Activated T-cell treated with anti-CD3 and anti-CD28 coated beads for 1 hour (primary cell): ENCODE data around the gene HCN2.
"Not testable (repeated sequence)": the region's sequence is repeated elsewhere in the genome, so short reads cannot be mapped to it uniquely, and the experiment has no call there.

ENCODE experiments used
- DNase-seq: peaks from one replicate; pipeline ENCODE4 v3.0.0-alpha.2; 2020; ENCODE audit warnings: low read depth

Gene HCN2

GRCh38 chr19:605061-605971 is 15.6 kb downstream of the HCN2 start:
- DNase-seq: not testable (repeated sequence)

GRCh38 chr19:607301-608154 is 17.8 kb downstream of the HCN2 start:
- DNase-seq: no peak

GRCh38 chr19:608155-609003 is 18.7 kb downstream of the HCN2 start:
- no peak for DNase-seq

GRCh38 chr19:609004-609346 is 19.3 kb downstream of the HCN2 start:
- no peak for DNase-seq

- DNase-seq: peak; percentile 23
Measured at GRCh38 chr19:610071-610800, 20.6 kb downstream of the HCN2 start.

- peak; percentile 44 for DNase-seq
Measured at GRCh38 chr19:610801-611480, 21.3 kb downstream of the HCN2 start.

- DNase-seq: no peak
Measured at GRCh38 chr19:611481-611868, 21.8 kb downstream of the HCN2 start.

- no peak for DNase-seq
Measured at GRCh38 chr19:612941-613340, 23.3 kb downstream of the HCN2 start.

GRCh38 chr19:613732-614567 is 24.3 kb downstream of the HCN2 start:
- DNase-seq: no peak

- DNase-seq: no peak
Measured at GRCh38 chr19:615619-616018, 25.9 kb downstream of the HCN2 start.

- DNase-seq: no peak
Measured at GRCh38 chr19:616062-616700, 26.5 kb downstream of the HCN2 start.

- no peak for DNase-seq
Measured at GRCh38 chr19:616747-617526, 27.3 kb downstream of the HCN2 start.

GRCh38 chr19:617551-618246 is 28.0 kb downstream of the HCN2 start:
- no peak for DNase-seq

- no peak for DNase-seq
Measured at GRCh38 chr19:618247-618619, 28.6 kb downstream of the HCN2 start.

GRCh38 chr19:618674-619285 is 29.1 kb downstream of the HCN2 start:
- DNase-seq: no peak

- DNase-seq: no peak
Measured at GRCh38 chr19:619286-620002, 29.8 kb downstream of the HCN2 start.
